ENCODE data around the gene RIT2.
"Not testable (repeated sequence)": the region's sequence is repeated elsewhere in the genome, so short reads cannot be mapped to it uniquely, and the experiment has no call there.

The RIT2 gene

GRCh38 chr18:42822711-42823110 is 292.8 kb downstream of the RIT2 start:
- DNase-seq = no peak

- no peak for DNase-seq
Observed at GRCh38 chr18:42821492-42821891, 294.0 kb downstream of the RIT2 start.

GRCh38 chr18:42814618-42815017 is 300.9 kb downstream of the RIT2 start:
- DNase-seq = no peak

GRCh38 chr18:42814184-42814583 is 301.3 kb downstream of the RIT2 start:
- DNase-seq = no peak

GRCh38 chr18:42813570-42813969 is 301.9 kb downstream of the RIT2 start:
- DNase-seq = no peak

- DNase-seq = peak; percentile 10
Observed at GRCh38 chr18:42807887-42808286, 307.6 kb downstream of the RIT2 start.

- DNase-seq = no peak
Observed at GRCh38 chr18:42801706-42802105, 313.8 kb downstream of the RIT2 start.

GRCh38 chr18:42798606-42799170 is 316.8 kb downstream of the RIT2 start:
- no peak for DNase-seq

- not testable (repeated sequence) for DNase-seq
Observed at GRCh38 chr18:42795213-42795789, 320.2 kb downstream of the RIT2 start.

GRCh38 chr18:42792731-42793130 is 322.8 kb downstream of the RIT2 start:
- no peak for DNase-seq

GRCh38 chr18:42784632-42785031 is 330.9 kb downstream of the RIT2 start:
- no peak for DNase-seq

GRCh38 chr18:42782929-42783328 is 332.6 kb downstream of the RIT2 start:
- DNase-seq = no peak

- no peak for DNase-seq
Observed at GRCh38 chr18:42781298-42781815, 334.1 kb downstream of the RIT2 start.

- DNase-seq = no peak
Observed at GRCh38 chr18:42780171-42780570, 335.3 kb downstream of the RIT2 start.

- DNase-seq = no peak
Observed at GRCh38 chr18:42778445-42779042, 336.9 kb downstream of the RIT2 start.

GRCh38 chr18:42778024-42778423 is 337.5 kb downstream of the RIT2 start:
- DNase-seq = no peak

GRCh38 chr18:42773870-42774269 is 341.6 kb downstream of the RIT2 start:
- DNase-seq = no peak

GRCh38 chr18:42771936-42772335 is 343.5 kb downstream of the RIT2 start:
- no peak for DNase-seq

- DNase-seq = no peak
Observed at GRCh38 chr18:42765302-42765701, 350.2 kb downstream of the RIT2 start.

- DNase-seq = no peak
Observed at GRCh38 chr18:42760290-42760689, 355.2 kb downstream of the RIT2 start.

GRCh38 chr18:42758852-42759251 is 356.6 kb downstream of the RIT2 start:
- DNase-seq = no peak

GRCh38 chr18:42756214-42756613 is 359.3 kb downstream of the RIT2 start:
- no peak for DNase-seq

- DNase-seq = no peak
Observed at GRCh38 chr18:42752916-42753315, 362.6 kb downstream of the RIT2 start.

GRCh38 chr18:42746794-42747193 is 368.7 kb downstream of the RIT2 start:
- DNase-seq = no peak

GRCh38 chr18:42745931-42746330 is 369.6 kb downstream of the RIT2 start:
- DNase-seq = no peak

All from midbrain (tissue), 1 donor.